ENCODE measurements around the gene EPN2. TPM values are rescaled to one million over a fixed set of nuclear protein-coding genes. Genes with fewer than 3 reads are reported as not detected.

The EPN2 gene
- total RNA-seq, 1 experiment from 2014 or later = 73.1 TPM

DNA sequence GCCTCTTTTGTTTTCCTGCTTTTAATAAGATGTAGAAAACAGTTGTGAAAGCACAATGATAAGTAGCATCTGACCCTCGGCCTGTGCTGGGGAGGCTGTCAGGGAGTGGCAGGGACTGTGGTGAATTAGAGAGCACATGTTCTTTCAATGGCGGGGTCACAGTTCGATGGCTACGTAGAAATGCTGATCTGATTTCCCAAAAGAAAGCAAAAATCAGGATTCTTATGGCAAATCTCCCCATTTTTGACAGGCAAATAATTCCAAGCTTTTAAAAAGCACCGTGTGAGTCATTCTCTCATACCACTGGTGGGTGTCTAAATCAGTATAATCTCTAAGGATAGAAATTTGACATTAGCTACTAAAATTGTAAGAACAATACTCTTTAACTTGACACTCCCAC, 137.0 kb downstream of the EPN2 start:
- Histone ChIP-seq H3K9me2 (ENCODE audit: insufficient read depth) (no peaks in the 10 kb centered on the region), H3K27ac (ENCODE audit: low read depth, low read length) (no peak overlapping the region), H3K4me1 (ENCODE audit: control insufficient read depth in 1 of 2, insufficient read depth in 2 of 2, low read length in 2 of 2) (peaks cover 6 to 25% of the 10 kb centered on the region in 2 experiments; a peak in 3 of 4 replicates), H3K9ac (ENCODE audit: low read length) (no peak overlapping the region), H3K4me2 (ENCODE audit: low read length) (no peak overlapping the region), H3K4me3 (replicated peaks in 1 of 2; ENCODE audit: low read depth in 1 of 2, low read length in 2 of 2) (no peak overlapping the region), H3K36me3 (ENCODE audit: control insufficient read depth in 1 of 2, insufficient read depth in 2 of 2, low read length in 2 of 2) (no peaks in the 10 kb centered on the region), H2AFZ (ENCODE audit: low read depth, low read length, poor library complexity, severe bottlenecking) (no peak overlapping the region), H3K9me3 (ENCODE audit: control insufficient read depth in 1 of 2, insufficient read depth in 1 of 2, low read depth in 1 of 2, low read length in 2 of 2) (no peaks in the 10 kb centered on the region), H3K27me3 (ENCODE audit: insufficient read depth, low read length) (no peaks in the 10 kb centered on the region), H4K20me1 (ENCODE audit: insufficient read depth) (no peaks in the 10 kb centered on the region), H3K79me2 (ENCODE audit: insufficient read depth, low read length) (peaks cover 7% of the 10 kb centered on the region)
- no peak for DNase-seq (ENCODE audit: low read depth, low spot score)
- ChIA-PET RAD21 (ENCODE audit: low non-redundant PET in 1 of 2, low total read pairs in 2 of 2, uncharacterized antibody in 2 of 2, unreplicated experiment in 2 of 2) (no interaction called here), POLR2A (no interaction called here), CTCF (interaction anchor here (1.1 kb wide), 1 partner anchor 11 kb away, joined by 3 read pairs; the partner anchor contains the start of gene B9D1)
- no peak for ATAC-seq
- TF ChIP-seq, protein P1, sequence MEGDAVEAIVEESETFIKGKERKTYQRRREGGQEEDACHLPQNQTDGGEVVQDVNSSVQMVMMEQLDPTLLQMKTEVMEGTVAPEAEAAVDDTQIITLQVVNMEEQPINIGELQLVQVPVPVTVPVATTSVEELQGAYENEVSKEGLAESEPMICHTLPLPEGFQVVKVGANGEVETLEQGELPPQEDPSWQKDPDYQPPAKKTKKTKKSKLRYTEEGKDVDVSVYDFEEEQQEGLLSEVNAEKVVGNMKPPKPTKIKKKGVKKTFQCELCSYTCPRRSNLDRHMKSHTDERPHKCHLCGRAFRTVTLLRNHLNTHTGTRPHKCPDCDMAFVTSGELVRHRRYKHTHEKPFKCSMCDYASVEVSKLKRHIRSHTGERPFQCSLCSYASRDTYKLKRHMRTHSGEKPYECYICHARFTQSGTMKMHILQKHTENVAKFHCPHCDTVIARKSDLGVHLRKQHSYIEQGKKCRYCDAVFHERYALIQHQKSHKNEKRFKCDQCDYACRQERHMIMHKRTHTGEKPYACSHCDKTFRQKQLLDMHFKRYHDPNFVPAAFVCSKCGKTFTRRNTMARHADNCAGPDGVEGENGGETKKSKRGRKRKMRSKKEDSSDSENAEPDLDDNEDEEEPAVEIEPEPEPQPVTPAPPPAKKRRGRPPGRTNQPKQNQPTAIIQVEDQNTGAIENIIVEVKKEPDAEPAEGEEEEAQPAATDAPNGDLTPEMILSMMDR (IDR thresholded peaks at IDR 0.05 in 2 of 3, conservative IDR thresholded peaks at IDR 0.05 in 1 of 3; ENCODE audit: borderline replicate concordance in 1 of 3, insufficient read depth in 1 of 3, low read depth in 2 of 3, low read length in 2 of 3) = no peak
- no peak for TF ChIP-seq YY1 (IDR thresholded peaks at IDR 0.05; ENCODE audit: extremely low read depth, insufficient replicate concordance, low read depth, low read length)
- TF ChIP-seq CEBPB (IDR thresholded peaks at IDR 0.05; ENCODE audit: low read depth) = no peak
- TF ChIP-seq ELF1 (IDR thresholded peaks at IDR 0.05; ENCODE audit: borderline replicate concordance, low read depth) = no peak
- no peak for TF ChIP-seq SRF (IDR thresholded peaks at IDR 0.05; ENCODE audit: low read depth)
- no peak for TF ChIP-seq ZFX (IDR thresholded peaks at IDR 0.05)
- no peak for TF ChIP-seq POLR2AphosphoS5 (IDR thresholded peaks at IDR 0.05; ENCODE audit: low read depth, low read length)
- no peak for TF ChIP-seq EGR1 (IDR thresholded peaks at IDR 0.05; ENCODE audit: low read depth)
- no peak for TF ChIP-seq ZNF274 (IDR thresholded peaks at IDR 0.05; ENCODE audit: low read depth, low read length)
- no peak for TF ChIP-seq SIN3A (IDR thresholded peaks at IDR 0.05; ENCODE audit: low read depth)
- no peak for TF ChIP-seq EZH2phosphoT487 (IDR thresholded peaks at IDR 0.05; ENCODE audit: borderline replicate concordance)
- TF ChIP-seq RAD21 (IDR thresholded peaks at IDR 0.05; ENCODE audit: low read depth) = no peak
- TF ChIP-seq POLR2A (IDR thresholded peaks at IDR 0.05; ENCODE audit: borderline replicate concordance, extremely low read depth, insufficient read depth, insufficient read length) = no peak
- no peak for TF ChIP-seq EZH2 (IDR thresholded peaks at IDR 0.05)
- no peak for TF ChIP-seq CBX3 (IDR thresholded peaks at IDR 0.05; ENCODE audit: low read depth)
- no peak for TF ChIP-seq FOSL1 (IDR thresholded peaks at IDR 0.05; ENCODE audit: low read depth)
- TF ChIP-seq, protein P2, sequence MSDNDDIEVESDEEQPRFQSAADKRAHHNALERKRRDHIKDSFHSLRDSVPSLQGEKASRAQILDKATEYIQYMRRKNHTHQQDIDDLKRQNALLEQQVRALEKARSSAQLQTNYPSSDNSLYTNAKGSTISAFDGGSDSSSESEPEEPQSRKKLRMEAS (IDR thresholded peaks at IDR 0.05) = no peak
- TF ChIP-seq, protein P3, sequence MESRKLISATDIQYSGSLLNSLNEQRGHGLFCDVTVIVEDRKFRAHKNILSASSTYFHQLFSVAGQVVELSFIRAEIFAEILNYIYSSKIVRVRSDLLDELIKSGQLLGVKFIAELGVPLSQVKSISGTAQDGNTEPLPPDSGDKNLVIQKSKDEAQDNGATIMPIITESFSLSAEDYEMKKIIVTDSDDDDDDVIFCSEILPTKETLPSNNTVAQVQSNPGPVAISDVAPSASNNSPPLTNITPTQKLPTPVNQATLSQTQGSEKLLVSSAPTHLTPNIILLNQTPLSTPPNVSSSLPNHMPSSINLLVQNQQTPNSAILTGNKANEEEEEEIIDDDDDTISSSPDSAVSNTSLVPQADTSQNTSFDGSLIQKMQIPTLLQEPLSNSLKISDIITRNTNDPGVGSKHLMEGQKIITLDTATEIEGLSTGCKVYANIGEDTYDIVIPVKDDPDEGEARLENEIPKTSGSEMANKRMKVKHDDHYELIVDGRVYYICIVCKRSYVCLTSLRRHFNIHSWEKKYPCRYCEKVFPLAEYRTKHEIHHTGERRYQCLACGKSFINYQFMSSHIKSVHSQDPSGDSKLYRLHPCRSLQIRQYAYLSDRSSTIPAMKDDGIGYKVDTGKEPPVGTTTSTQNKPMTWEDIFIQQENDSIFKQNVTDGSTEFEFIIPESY (IDR thresholded peaks at IDR 0.05; ENCODE audit: extremely low read depth, insufficient replicate concordance, low read length) = no peak
- TF ChIP-seq SP1 (IDR thresholded peaks at IDR 0.05; ENCODE audit: low read depth) = no peak
- intact Hi-C loops (cut with micrococcal nuclease) = no loop called here
- no TSS peak for BruUV-seq (replicated peaks)
